SK-N-MC (cell line): Measurements from ENCODE around the gene ADARB2.

Experiments
- DNase-seq: peaks from one replicate; pipeline ENCODE4 v3.0.0-alpha.2; 2011; ENCODE audit warnings: low read depth, low spot score
- H3K27ac ChIP-seq: fragments of 200-600 bp; sonication (generic); 2 replicates; pipeline ENCODE4 v1.5.1; 2016; ENCODE audit warnings: mixed run types
- H3K36me3 ChIP-seq: fragments of 200-600 bp; sonication (generic); 2 replicates; pipeline ENCODE4 v1.6.1; 2017; ENCODE audit warnings: antibody characterized with exemption, low read length, mixed read lengths; ENCODE audit not compliant: insufficient read depth
- H3K4me3 ChIP-seq: fragments of 200-600 bp; sonication (generic); 2 replicates; pipeline ENCODE4 v1.5.1; 2016
- H3K9ac ChIP-seq: fragments of 200-600 bp; sonication (generic); 2 replicates; pipeline ENCODE4 v1.8.0; 2017; ENCODE audit warnings: mixed run types, mixed read lengths; ENCODE audit not compliant: insufficient read length
- H3K9me3 ChIP-seq: fragments of 200-600 bp; sonication (generic); 2 replicates; pipeline ENCODE4 v1.6.1; 2017; ENCODE audit warnings: low read depth, mild to moderate bottlenecking, antibody characterized with exemption, low read length, moderate library complexity, mixed read lengths
- EZH2 ChIP-seq: fragments of 200-600 bp; sonication (generic); IDR thresholded peaks from one replicate; pipeline ENCODE4 v1.6.1; 2017; ENCODE audit warnings: antibody characterized with exemption
- FOXP2 ChIP-seq: optimal IDR thresholded peaks from 2 replicates; pipeline ENCODE3; 2011; ENCODE audit warnings: mild to moderate bottlenecking, moderate library complexity; ENCODE audit not compliant: insufficient read depth; ENCODE audit errors: extremely low read length, control extremely low read depth
- POLR2AphosphoS5 ChIP-seq: IDR thresholded peaks from 2 replicates; pipeline ENCODE4 v1.6.1; 2012; ENCODE audit warnings: mild to moderate bottlenecking, low read depth, low read length, borderline replicate concordance

Gene ADARB2

GRCh38 chr10:1641402-1641801 is 95.9 kb downstream of the ADARB2 start:
- H3K9me3 ChIP-seq: no peaks in the 10 kb centered on the region
- no peak for DNase-seq
- H3K36me3 ChIP-seq: no peaks in the 10 kb centered on the region

GRCh38 chr10:1638889-1639419 is 98.4 kb downstream of the ADARB2 start:
- H3K9ac ChIP-seq: no peak overlapping the region
- H3K36me3 ChIP-seq: no peaks in the 10 kb centered on the region
- no peak overlapping the region for H3K4me3 ChIP-seq
- H3K27ac ChIP-seq: no peak overlapping the region
- H3K9me3 ChIP-seq: no peaks in the 10 kb centered on the region
- no peak for DNase-seq
- TF ChIP-seq POLR2AphosphoS5 (no peak), FOXP2 (no peak), EZH2 (no peak)

More at GRCh38 chr10:1641402-1641801, 95.9 kb downstream of the ADARB2 start:
- TF ChIP-seq EZH2: no peak
- no peak for TF ChIP-seq FOXP2
- TF ChIP-seq POLR2AphosphoS5: no peak
- Histone ChIP-seq H3K27ac (no peak overlapping the region), H3K9ac (no peak overlapping the region), H3K4me3 (no peak overlapping the region)

- H3K27ac ChIP-seq: peak overlapping the region; percentile 44
- no peaks in the 10 kb centered on the region for H3K9me3 ChIP-seq
- H3K9ac ChIP-seq: no peak overlapping the region
- no peak overlapping the region for H3K4me3 ChIP-seq
- no peaks in the 10 kb centered on the region; the same call in 1 of the 2 replicates for H3K36me3 ChIP-seq
- no peak for TF ChIP-seq FOXP2
- TF ChIP-seq POLR2AphosphoS5: no peak
- TF ChIP-seq EZH2: no peak
- DNase-seq: no peak
Observed at GRCh38 chr10:1635340-1635739, 102.0 kb downstream of the ADARB2 start.

- TF ChIP-seq EZH2: no peak
- TF ChIP-seq FOXP2: no peak
- no peak for TF ChIP-seq POLR2AphosphoS5
- DNase-seq: no peak
- H3K27ac ChIP-seq: no peak overlapping the region
- no peak overlapping the region for H3K4me3 ChIP-seq
- no peaks in the 10 kb centered on the region; the same call in 1 of the 2 replicates for H3K36me3 ChIP-seq
- H3K9ac ChIP-seq: no peak overlapping the region
- no peaks in the 10 kb centered on the region for H3K9me3 ChIP-seq
Observed at GRCh38 chr10:1634239-1634638, 103.1 kb downstream of the ADARB2 start.

GRCh38 chr10:1633783-1634182 is 103.5 kb downstream of the ADARB2 start:
- no peaks in the 10 kb centered on the region for H3K9me3 ChIP-seq
- H3K9ac ChIP-seq: no peak overlapping the region
- no peak for DNase-seq
- H3K27ac ChIP-seq: no peak overlapping the region
- no peak overlapping the region for H3K4me3 ChIP-seq
- TF ChIP-seq FOXP2 (no peak), POLR2AphosphoS5 (no peak), EZH2 (no peak)
- H3K36me3 ChIP-seq: no peaks in the 10 kb centered on the region; the same call in 1 of the 2 replicates

- no peak for DNase-seq
- Histone ChIP-seq H3K27ac (no peak overlapping the region), H3K36me3 (no peaks in the 10 kb centered on the region; the same call in 1 of the 2 replicates), H3K4me3 (no peak overlapping the region), H3K9ac (no peak overlapping the region), H3K9me3 (no peaks in the 10 kb centered on the region)
- no peak for TF ChIP-seq EZH2
- TF ChIP-seq FOXP2: no peak
- TF ChIP-seq POLR2AphosphoS5: no peak
Observed at GRCh38 chr10:1632596-1632995, 104.7 kb downstream of the ADARB2 start.

- H3K9me3 ChIP-seq: no peaks in the 10 kb centered on the region
- no peak overlapping the region for H3K4me3 ChIP-seq
- H3K27ac ChIP-seq: no peak overlapping the region
- TF ChIP-seq EZH2 (no peak), POLR2AphosphoS5 (no peak), FOXP2 (no peak)
- no peak for DNase-seq
- no peaks in the 10 kb centered on the region; the same call in 1 of the 2 replicates for H3K36me3 ChIP-seq
- no peak overlapping the region for H3K9ac ChIP-seq
Observed at GRCh38 chr10:1632141-1632540, 105.2 kb downstream of the ADARB2 start.

- no peak for DNase-seq
- Histone ChIP-seq H3K36me3 (no peaks in the 10 kb centered on the region; the same call in 1 of the 2 replicates), H3K4me3 (no peak overlapping the region), H3K9me3 (no peaks in the 10 kb centered on the region), H3K9ac (no peak overlapping the region), H3K27ac (no peak overlapping the region)
- TF ChIP-seq POLR2AphosphoS5: no peak
- no peak for TF ChIP-seq FOXP2
- no peak for TF ChIP-seq EZH2
Observed at GRCh38 chr10:1631282-1631681, 106.0 kb downstream of the ADARB2 start.

- no peak for DNase-seq
- TF ChIP-seq EZH2 (no peak), POLR2AphosphoS5 (no peak), FOXP2 (no peak)
- H3K27ac ChIP-seq: no peak overlapping the region
- H3K9ac ChIP-seq: no peak overlapping the region
- no peaks in the 10 kb centered on the region; the same call in 1 of the 2 replicates for H3K36me3 ChIP-seq
- no peak overlapping the region for H3K4me3 ChIP-seq
- H3K9me3 ChIP-seq: no peaks in the 10 kb centered on the region
Observed at GRCh38 chr10:1630304-1630703, 107.0 kb downstream of the ADARB2 start.
